A673 (cell line): ENCODE data around the gene EPHB3. TPM values are rescaled to one million over a fixed set of nuclear protein-coding genes. Genes with fewer than 3 reads are reported as not detected.

Source experiments
- BruUV-seq: library from RNA; stranded (reverse); fragments of 400-500 nt; replicated peaks from 2 replicates; lab custom pipeline; 2021; lab: Mats Ljungman, UMichigan
- CTCF ChIA-PET: fragments of 300-600 bp; sonication (Branson Sonifier 250); formaldehyde crosslinking; loops from one replicate; lab custom pipeline; 2022; ENCODE audit warnings: antibody characterized with exemption; lab: Charles Lee
- POLR2A ChIA-PET: fragments of 300-600 bp; sonication (Branson Sonifier 250); formaldehyde crosslinking; loops from one replicate; lab custom pipeline; 2022; ENCODE audit warnings: antibody characterized with exemption; ENCODE audit not compliant: low non-redundant PET; lab: Charles Lee
- DNase-seq: peaks from one replicate; pipeline ENCODE4 v3.0.0-alpha.2; 2015; ENCODE audit warnings: low spot score
- H3K27ac ChIP-seq: fragments of 200-600 bp; sonication (generic); 2 replicates; pipeline ENCODE4 v1.5.1; 2016; ENCODE audit warnings: mixed run types, low read depth, mild to moderate bottlenecking, mixed read lengths, antibody characterized with exemption, low read length; ENCODE audit not compliant: poor library complexity, severe bottlenecking
- H3K27me3 ChIP-seq: fragments of 200-600 bp; sonication (generic); replicated peaks from 2 replicates; pipeline ENCODE4 v1.6.1; 2017; ENCODE audit warnings: mixed run types, low read depth, mild to moderate bottlenecking, mixed read lengths, antibody characterized with exemption, low read length; ENCODE audit not compliant: insufficient read depth, poor library complexity
- H3K36me3 ChIP-seq: fragments of 200-600 bp; sonication (generic); 2 replicates; pipeline ENCODE4 v1.6.1; 2016; ENCODE audit warnings: mixed run types, mild to moderate bottlenecking, mixed read lengths, antibody characterized with exemption, low read length; ENCODE audit not compliant: insufficient read depth, poor library complexity, severe bottlenecking
- H3K4me1 ChIP-seq: fragments of 200-600 bp; sonication (generic); 2 replicates; pipeline ENCODE4 v1.6.1; 2017; ENCODE audit warnings: mixed run types, mild to moderate bottlenecking, mixed read lengths, antibody characterized with exemption, low read length; ENCODE audit not compliant: insufficient read depth, poor library complexity, severe bottlenecking
- H3K4me3 ChIP-seq: fragments of 200-600 bp; sonication (generic); 2 replicates; pipeline ENCODE4 v1.5.1; 2016; ENCODE audit warnings: low read depth, mixed run types, mild to moderate bottlenecking, mixed read lengths, low read length; ENCODE audit not compliant: poor library complexity, severe bottlenecking
- H3K9me3 ChIP-seq: fragments of 200-600 bp; sonication (generic); 2 replicates; pipeline ENCODE4 v1.6.1; 2016; ENCODE audit warnings: mixed run types, low read depth, mild to moderate bottlenecking, mixed read lengths, antibody characterized with exemption, low read length; ENCODE audit not compliant: poor library complexity, severe bottlenecking
- EZH2 ChIP-seq: fragments of 200-600 bp; sonication (generic); IDR thresholded peaks from 2 replicates; pipeline ENCODE4 v1.6.1; 2017; ENCODE audit warnings: borderline replicate concordance, low read depth, mild to moderate bottlenecking, mixed read lengths, antibody characterized with exemption, low read length; ENCODE audit not compliant: poor library complexity, severe bottlenecking
- intact Hi-C: fragments of 100-400 bp; cut with micrococcal nuclease; formaldehyde crosslinking; loops from one replicate; pipeline ENCODE4 v1.10.0; 2022; ENCODE audit not compliant: unreplicated experiment
- total RNA-seq: library from RNA; stranded (reverse); gene quantifications from 2 replicates; pipeline ENCODE4 v1.2.3, GENCODE V29; 2021
- TF ChIP-seq, protein P1 (sequence below): fragments of 300-800, 200-600 bp; sonication (generic); conservative IDR thresholded peaks from 2 replicates; pipeline ENCODE4 v1.5.1; 2017; ENCODE audit warnings: low read depth, mild to moderate bottlenecking, antibody characterized with exemption, low read length, moderate library complexity, mixed read lengths

Gene EPHB3
- total RNA-seq, 1 experiment from 2014 or later = 15.6 TPM

DNA sequence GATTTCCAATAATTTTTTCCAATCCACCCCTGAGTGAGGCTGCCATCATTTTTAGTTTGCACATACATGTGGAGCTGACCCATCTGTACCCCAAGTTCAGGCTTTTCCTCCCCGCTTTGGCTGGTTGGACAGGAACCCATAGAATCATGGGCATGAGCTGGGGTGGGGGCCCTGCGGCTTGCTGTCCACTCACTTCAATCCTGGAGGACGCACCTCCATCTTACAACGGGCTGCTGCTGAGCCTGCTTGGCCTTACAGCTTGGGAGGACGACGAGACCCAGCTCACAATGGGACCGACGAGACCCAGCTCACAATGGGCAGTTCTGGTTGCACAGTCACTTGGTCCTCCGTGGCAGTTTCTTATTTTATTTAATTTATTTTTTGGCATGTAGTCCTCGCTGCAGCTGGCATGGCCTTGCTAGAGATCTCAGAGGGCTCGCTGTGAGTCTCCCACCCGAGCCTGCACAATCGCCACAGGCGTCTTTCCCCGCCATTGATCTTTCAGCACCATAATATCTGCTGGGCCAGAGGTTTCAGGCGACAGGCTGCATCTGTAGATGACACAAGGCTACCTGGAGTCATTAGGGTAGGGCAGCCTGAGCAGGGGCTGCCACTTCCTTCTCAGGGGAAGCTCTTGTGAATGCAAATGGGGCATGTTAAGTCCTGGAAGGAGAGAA lies 19.6 kb upstream of the EPHB3 start:
- no peak for DNase-seq
- BruUV-seq = no TSS peak

DNA sequence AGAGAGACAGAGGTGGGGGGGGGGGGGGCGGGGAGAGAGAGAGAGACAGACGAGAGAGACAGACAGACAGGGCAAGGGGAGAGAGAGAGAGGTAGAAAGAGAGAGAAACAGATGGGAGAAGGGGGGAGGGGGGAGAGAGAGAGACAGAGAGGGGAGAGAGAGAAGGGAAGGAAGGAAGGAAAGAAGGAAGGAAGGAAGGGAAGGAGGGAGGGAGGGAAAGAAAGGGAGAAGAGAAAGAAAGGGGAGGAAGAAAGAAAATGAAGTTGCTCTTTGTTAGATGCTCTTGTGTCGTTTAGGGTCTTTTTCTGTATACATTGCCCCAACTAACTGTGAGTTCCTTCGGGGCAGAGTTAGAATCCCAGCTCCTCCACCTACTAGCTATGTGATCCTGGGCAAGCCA lies 19.0 kb upstream of the EPHB3 start:
- Histone ChIP-seq H3K4me3 (no peak overlapping the region), H3K27me3 (peaks cover 18% of the 10 kb centered on the region), H3K9me3 (no peaks in the 10 kb centered on the region), H3K36me3 (no peaks in the 10 kb centered on the region), H3K27ac (no peak overlapping the region), H3K4me1 (no peaks in the 10 kb centered on the region)
- no TSS peak for BruUV-seq
- intact Hi-C loops = loop anchor here (5.0 kb wide), 2 partner anchors 125 to 645 kb away; no protein-coding TSS in a partner anchor
- ChIA-PET CTCF (interaction anchor here (0.6 to 4.2 kb wide), 2 partner anchors 171 to 647 kb away, joined by 7 to 20 read pairs; no protein-coding TSS in a partner anchor), POLR2A (interaction anchor here (0.6 kb wide), 1 partner anchor 1986 kb away, joined by 6 read pairs; no protein-coding TSS in a partner anchor)
- no peak for DNase-seq
- TF ChIP-seq, protein P1, sequence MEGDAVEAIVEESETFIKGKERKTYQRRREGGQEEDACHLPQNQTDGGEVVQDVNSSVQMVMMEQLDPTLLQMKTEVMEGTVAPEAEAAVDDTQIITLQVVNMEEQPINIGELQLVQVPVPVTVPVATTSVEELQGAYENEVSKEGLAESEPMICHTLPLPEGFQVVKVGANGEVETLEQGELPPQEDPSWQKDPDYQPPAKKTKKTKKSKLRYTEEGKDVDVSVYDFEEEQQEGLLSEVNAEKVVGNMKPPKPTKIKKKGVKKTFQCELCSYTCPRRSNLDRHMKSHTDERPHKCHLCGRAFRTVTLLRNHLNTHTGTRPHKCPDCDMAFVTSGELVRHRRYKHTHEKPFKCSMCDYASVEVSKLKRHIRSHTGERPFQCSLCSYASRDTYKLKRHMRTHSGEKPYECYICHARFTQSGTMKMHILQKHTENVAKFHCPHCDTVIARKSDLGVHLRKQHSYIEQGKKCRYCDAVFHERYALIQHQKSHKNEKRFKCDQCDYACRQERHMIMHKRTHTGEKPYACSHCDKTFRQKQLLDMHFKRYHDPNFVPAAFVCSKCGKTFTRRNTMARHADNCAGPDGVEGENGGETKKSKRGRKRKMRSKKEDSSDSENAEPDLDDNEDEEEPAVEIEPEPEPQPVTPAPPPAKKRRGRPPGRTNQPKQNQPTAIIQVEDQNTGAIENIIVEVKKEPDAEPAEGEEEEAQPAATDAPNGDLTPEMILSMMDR = no peak
- no peak for TF ChIP-seq EZH2

More for the DNA sequence above, 19.6 kb upstream of the EPHB3 start:
- CTCF ChIA-PET = interaction anchor here (0.6 to 4.2 kb wide), 3 partner anchors 17 to 647 kb away, joined by 7 to 20 read pairs (median 10); no protein-coding TSS in a partner anchor
- intact Hi-C loops = loop anchor here (5.0 kb wide), 2 partner anchors 125 to 645 kb away; no protein-coding TSS in a partner anchor
- Histone ChIP-seq H3K4me1 (no peaks in the 10 kb centered on the region), H3K27ac (no peak overlapping the region), H3K9me3 (no peaks in the 10 kb centered on the region), H3K4me3 (no peak overlapping the region), H3K36me3 (no peaks in the 10 kb centered on the region), H3K27me3 (peaks cover 23% of the 10 kb centered on the region)
- TF ChIP-seq, protein P1 = no peak
- TF ChIP-seq EZH2 = no peak
- POLR2A ChIA-PET = no interaction called here

- POLR2A ChIA-PET = interaction anchor here (0.6 kb wide), 1 partner anchor 1986 kb away, joined by 6 read pairs; no protein-coding TSS in a partner anchor
- Histone ChIP-seq H3K4me3 (no peak overlapping the region), H3K27me3 (peaks cover 11% of the 10 kb centered on the region), H3K4me1 (no peaks in the 10 kb centered on the region), H3K36me3 (no peaks in the 10 kb centered on the region), H3K9me3 (no peaks in the 10 kb centered on the region), H3K27ac (no peak overlapping the region)
- BruUV-seq = no TSS peak
- no peak for DNase-seq
- TF ChIP-seq, protein P1 = no peak
- TF ChIP-seq EZH2 = no peak
- CTCF ChIA-PET = interaction anchor here (4.2 kb wide), 1 partner anchor 171 kb away, joined by 20 read pairs; no protein-coding TSS in a partner anchor
- intact Hi-C loops = loop anchor here (5.0 kb wide), 2 partner anchors 126 to 646 kb away; no protein-coding TSS in a partner anchor
Measured at GRCh38 chr3:184543256-184543655, 18.3 kb upstream of the EPHB3 start.
